ENCODE data around the gene MLYCD.

MLYCD gene

DNA sequence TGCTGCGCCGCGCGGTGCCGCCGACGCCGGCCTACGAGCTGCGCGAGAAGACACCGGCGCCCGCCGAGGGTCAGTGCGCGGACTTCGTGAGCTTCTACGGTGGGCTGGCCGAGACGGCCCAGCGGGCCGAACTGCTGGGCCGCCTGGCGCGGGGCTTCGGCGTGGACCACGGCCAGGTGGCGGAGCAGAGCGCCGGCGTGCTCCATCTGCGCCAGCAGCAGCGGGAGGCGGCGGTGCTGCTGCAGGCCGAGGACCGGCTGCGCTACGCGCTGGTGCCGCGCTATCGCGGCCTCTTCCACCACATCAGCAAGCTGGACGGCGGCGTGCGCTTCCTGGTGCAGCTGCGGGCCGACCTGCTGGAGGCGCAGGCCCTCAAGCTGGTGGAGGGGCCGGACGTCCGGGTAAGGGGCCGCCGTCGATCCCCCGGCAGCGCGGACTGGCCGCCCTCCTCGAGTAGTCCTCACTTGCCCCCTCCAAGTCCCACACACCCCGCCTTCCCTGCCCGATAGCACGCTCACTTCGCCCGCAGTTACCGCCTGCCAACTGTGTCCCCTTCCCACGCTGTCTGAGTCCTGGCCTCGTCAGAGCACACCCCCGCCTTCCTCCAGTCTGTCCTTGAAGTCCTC, 470 bp downstream of the MLYCD start:
- no peak for DNase-seq (ENCODE audit: low read depth)

- DNase-seq (ENCODE audit: low read depth), result no peak
Observed at GRCh38 chr16:83899978-83900377, 1.1 kb downstream of the MLYCD start.

DNA sequence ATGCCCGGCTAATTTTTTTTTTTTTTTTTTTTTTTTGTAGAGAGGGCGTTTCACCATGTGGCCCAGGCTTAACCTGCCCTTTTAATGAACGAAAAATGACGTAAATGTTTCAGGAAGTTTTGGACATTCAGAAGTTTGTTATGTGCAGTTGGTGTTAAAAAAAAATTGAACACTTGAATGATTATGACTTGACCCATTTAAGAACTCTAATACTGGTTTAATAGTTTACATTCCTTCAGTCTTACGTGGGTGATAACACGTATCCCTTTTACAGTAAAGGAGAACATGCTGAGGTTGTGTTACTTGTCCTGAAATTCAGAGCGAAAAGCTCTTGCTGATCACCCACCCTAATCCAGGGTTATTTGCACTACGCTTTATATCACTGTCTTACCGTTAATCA, 1.7 kb downstream of the MLYCD start:
- no peak for DNase-seq (ENCODE audit: low read depth)

DNA sequence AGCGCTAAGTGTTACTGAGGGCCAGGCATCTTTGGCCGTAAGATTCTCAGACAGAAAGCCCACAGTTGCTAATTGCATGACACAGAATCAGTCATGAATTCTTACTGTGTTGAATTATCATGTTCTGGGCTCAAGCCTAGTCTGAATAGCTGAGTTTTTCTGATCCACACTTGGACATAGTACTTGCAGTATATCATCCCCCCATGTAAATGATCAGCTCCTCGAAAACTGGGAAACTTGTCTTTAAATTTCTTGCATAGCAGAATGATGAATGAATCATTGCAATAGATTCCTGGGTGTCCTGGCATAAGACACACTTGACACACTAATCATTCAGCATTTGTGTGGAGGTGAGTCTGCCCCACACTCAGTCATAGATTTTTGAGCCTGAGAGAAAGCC, 2.2 kb downstream of the MLYCD start:
- DNase-seq (ENCODE audit: low read depth), result no peak

GRCh38 chr16:83903751-83904150, 4.8 kb downstream of the MLYCD start:
- DNase-seq (ENCODE audit: low read depth), result no peak

DNA sequence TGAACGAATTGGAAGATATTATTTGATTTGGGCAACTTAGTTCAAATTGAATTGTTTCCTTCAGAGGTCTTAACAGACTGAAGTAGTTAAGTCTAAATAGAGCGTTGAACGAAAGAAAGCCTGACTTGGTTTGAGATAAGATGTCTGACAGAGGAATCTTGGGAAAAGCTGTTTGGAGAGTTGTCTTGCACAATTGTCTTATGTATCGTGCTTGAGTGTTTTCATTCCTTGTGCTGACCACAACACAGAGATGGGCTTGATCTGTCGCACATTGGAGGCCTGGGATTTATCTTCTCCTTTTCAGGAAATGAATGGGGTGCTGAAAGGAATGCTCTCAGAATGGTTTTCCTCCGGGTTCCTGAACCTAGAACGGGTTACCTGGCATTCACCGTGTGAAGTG, 7.8 kb downstream of the MLYCD start:
- DNase-seq (ENCODE audit: low read depth), result no peak

- DNase-seq (ENCODE audit: low read depth), result no peak
Observed at GRCh38 chr16:83907111-83907510, 8.2 kb downstream of the MLYCD start.

- DNase-seq (ENCODE audit: low read depth), result no peak
Observed at GRCh38 chr16:83907631-83908250, 8.8 kb downstream of the MLYCD start.

GRCh38 chr16:83908798-83909197, 9.9 kb downstream of the MLYCD start:
- no peak for DNase-seq (ENCODE audit: low read depth)

DNA sequence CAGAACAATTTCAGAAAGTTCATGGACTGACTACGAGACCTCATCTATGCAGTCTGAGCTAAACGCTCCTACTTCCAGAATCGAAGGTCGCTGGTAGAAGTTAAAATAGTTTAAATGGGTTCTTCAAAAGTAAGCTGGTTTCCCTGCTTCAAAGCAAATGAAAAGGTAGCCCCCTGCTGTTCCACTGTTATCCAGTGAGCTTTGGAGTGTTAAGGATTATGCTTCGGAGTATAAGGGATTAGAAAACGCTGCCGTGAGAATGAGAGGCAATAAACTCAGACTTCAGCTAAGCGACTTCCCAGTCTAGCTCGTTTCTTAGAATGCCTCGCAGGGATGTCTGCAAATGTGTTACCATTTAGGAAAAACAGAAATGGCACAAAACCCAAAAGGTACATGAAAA, 12.4 kb downstream of the MLYCD start:
- DNase-seq (ENCODE audit: low read depth), result no peak

- no peak for DNase-seq (ENCODE audit: low read depth)
Observed at GRCh38 chr16:83912519-83913244, 13.8 kb downstream of the MLYCD start.

- DNase-seq (ENCODE audit: low read depth), result no peak
Observed at GRCh38 chr16:83913245-83913633, 14.3 kb downstream of the MLYCD start.

- no peak for DNase-seq (ENCODE audit: low read depth)
Observed at GRCh38 chr16:83914091-83914710, 15.3 kb downstream of the MLYCD start.

DNA sequence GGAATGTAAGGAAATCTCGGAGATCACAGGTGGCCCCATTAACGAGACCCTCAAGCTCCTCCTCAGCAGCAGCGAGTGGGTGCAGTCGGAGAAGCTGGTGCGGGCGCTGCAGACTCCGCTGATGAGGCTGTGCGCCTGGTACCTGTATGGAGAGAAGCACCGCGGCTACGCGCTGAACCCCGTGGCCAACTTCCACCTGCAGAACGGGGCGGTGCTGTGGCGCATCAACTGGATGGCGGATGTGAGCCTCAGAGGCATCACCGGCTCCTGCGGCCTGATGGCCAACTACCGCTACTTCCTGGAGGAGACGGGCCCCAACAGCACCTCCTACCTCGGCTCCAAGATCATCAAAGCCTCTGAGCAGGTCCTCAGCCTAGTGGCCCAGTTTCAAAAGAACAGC, 16.2 kb downstream of the MLYCD start:
- no peak for DNase-seq (ENCODE audit: low read depth)

DNA sequence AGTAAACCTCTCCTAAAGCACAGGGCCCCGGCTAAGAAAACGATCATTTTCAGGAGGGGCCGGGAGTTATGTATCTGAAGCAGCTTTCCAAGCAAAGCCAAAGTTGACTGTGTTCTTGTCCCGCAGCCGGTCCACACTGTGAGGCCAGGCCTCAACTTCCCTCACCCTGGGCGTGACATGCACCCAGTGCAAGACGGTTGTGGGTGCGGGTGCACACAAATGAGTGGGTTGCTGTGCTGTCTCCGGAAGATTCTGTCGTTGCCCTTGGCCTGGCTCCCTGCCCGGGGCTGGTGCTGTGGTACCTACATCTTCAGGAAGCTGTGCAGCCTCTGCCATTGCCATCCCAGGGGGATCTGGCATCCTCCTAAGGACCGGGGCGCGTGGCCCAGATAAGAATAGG, 16.6 kb downstream of the MLYCD start:
- DNase-seq (ENCODE audit: low read depth), result no peak

DNA sequence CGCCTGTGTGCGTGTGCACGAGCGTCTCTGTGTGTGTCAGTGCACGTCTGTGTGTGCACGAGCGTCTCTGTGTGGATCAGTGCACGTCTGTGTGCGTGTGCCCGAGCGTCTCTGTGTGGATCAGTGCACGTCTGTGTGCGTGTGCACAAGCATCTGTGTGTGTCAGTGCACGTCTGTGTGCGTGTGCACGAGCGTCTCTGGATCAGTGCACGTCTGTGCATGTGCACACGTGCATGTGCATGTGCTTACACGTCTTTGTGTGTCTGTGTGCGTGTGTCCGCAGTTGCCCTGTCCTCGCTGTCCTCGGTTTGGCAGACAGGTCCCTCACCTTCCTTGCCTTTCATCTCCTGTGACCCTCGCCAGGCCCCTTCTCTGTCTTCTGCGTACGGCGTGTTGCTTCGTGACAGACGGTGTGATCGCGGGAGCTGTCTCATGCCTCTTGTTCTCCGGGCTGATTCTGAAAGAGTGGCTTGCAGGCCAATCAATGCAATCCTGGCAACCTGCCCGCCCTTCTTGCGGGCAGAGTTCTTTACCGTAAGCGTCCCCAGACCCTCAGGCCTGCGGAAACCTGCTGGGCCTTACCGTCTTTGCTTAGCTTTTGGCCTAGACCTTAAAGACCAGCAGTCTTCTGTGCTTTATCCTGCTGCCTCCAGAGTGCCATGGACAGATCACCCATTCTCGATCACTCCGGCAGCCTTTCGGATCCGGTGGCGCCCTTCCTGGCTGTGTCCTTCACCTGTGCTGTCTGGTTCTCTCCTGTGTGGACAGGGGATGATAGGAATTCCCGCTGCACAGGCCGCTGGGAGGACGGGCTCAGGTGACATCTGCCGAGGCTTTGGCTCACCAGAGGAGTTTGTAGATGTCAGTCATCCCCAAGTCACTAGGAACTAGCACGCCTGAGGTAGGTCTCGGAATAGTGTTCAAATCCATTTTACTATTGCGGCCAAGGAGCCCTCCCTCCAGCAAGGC, 18.5 kb downstream of the MLYCD start:
- no peak for DNase-seq (ENCODE audit: low read depth)

DNA sequence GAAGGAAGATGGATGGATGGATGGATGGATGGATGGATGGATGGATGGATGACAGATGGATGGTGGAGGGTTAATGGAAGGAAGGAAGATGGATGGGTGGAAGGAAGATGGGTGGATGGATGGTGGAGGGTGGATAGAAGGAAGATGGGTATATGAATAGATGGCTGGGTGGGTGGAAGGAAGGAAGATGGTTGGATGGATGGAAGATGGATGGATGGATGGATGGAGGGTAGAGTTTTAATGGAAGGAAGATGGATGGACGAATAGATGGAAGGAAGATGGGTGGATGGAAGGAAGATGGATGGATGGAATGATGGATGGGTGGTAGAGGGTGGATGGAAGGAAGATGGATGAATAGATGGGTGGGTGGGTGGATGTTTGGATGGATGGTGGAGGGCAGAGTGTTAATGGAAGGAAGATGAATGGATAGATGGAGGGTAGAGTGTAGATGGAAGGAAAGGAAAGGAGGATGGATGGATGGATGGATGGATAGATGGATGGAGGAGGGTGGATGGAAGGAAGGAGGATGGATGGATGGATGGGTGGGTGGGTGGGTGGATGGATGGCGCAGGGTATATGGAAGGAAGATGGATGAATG, 22.1 kb downstream of the MLYCD start:
- no peak for DNase-seq (ENCODE audit: low read depth)

GRCh38 chr16:83923581-83924365, 24.9 kb downstream of the MLYCD start:
- no peak for DNase-seq (ENCODE audit: low read depth)

DNA sequence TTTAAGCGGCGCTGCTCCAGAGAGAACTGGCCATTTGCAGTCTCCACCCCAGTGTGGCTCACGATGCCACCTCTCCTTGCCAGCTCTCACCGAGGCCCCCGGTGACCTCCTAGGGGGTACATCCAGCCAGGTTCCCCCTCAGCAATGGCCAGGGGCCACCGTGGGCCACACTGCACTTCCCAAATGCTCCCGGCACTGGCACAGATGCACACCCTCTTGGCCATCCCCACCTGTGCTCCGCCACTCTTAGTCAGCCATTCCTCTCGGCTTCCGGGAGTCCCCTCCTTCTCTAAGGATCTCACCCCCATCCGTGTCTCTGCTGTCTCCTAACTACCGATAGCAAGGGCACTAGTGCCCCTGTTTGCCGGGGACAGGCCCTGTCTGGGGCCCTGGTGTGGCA, 25.8 kb downstream of the MLYCD start:
- DNase-seq (ENCODE audit: low read depth), result no peak

- no peak for DNase-seq (ENCODE audit: low read depth)
Observed at GRCh38 chr16:83925095-83925905, 26.4 kb downstream of the MLYCD start.
